HEK293 (cell line): ENCODE measurements around the gene KRI1.

Source experiments
- CTCF ChIA-PET: fragments of 350-600 bp; formaldehyde crosslinking; extraction: SDS; loops from one replicate; lab custom pipeline; 2021; ENCODE audit warnings: antibody characterized with exemption; lab: Yijun Ruan, JAX
- POLR2A ChIA-PET: fragments of 300-600 bp; formaldehyde crosslinking; extraction: SDS; loops from one replicate; lab custom pipeline; 2020; ENCODE audit warnings: antibody characterized with exemption, inconsistent platforms; lab: Yijun Ruan, JAX
- H3K27ac ChIP-seq: fragments of 200-500 bp; sonication (Bioruptor generic); 2 replicates; pipeline ENCODE4 v1.5.1; 2014; ENCODE audit warnings: low read depth, low read length, control low read depth, inconsistent platforms; ENCODE audit errors: extremely low read depth
- H3K36me3 ChIP-seq, 2 experiments: fragments of 200-500 bp in 1 of 2; sonication (Bioruptor generic) in 1 of 2; 1 replicate in 1 of 2; 2 replicates in 1 of 2; pipeline ENCODE4 v1.5.1; 2014 to 2017; ENCODE audit warnings: inconsistent platforms in 2 of 2, low read length in 2 of 2; ENCODE audit not compliant: control insufficient read depth in 2 of 2, insufficient read depth in 1 of 2
- H3K4me1 ChIP-seq: fragments of 200-500 bp; sonication (Bioruptor generic); 2 replicates; pipeline ENCODE4 v1.5.1; 2014; ENCODE audit warnings: mild to moderate bottlenecking, low read length, inconsistent platforms; ENCODE audit not compliant: control insufficient read depth, insufficient read depth
- H3K4me3 ChIP-seq: 2 replicates; pipeline ENCODE4 v1.5.1; 2011; ENCODE audit warnings: low read depth, mild to moderate bottlenecking, control low read depth, low read length, moderate library complexity
- H3K9me3 ChIP-seq: fragments of 200-500 bp; sonication (Bioruptor generic); 2 replicates; pipeline ENCODE4 v1.5.1; 2014; ENCODE audit warnings: low read depth, low read length, inconsistent platforms; ENCODE audit not compliant: control insufficient read depth, insufficient read depth
- CTCF ChIP-seq: fragments of 450-650 bp; formaldehyde crosslinking; IDR thresholded peaks from 2 replicates; pipeline ENCODE4 v1.5.1; 2016; ENCODE audit warnings: missing biosample characterization, missing genetic modification characterization
- KLF10 ChIP-seq: fragments of 450-650 bp; IDR thresholded peaks from 2 replicates; pipeline ENCODE4 v1.5.1; 2018; ENCODE audit warnings: missing biosample characterization, mild to moderate bottlenecking, missing genetic modification characterization
- SCRT1 ChIP-seq: fragments of 450-650 bp; formaldehyde crosslinking; IDR thresholded peaks from 2 replicates; pipeline ENCODE4 v1.5.1; 2016; ENCODE audit warnings: missing biosample characterization, missing genetic modification characterization, borderline replicate concordance
- ZBTB11 ChIP-seq: fragments of 450-650 bp; formaldehyde crosslinking; conservative IDR thresholded peaks from 2 replicates; pipeline ENCODE4 v1.5.1; 2016; ENCODE audit warnings: low read depth, missing biosample characterization, missing genetic modification characterization
- ZFP37 ChIP-seq: fragments of 450-650 bp; formaldehyde crosslinking; IDR thresholded peaks from 2 replicates; pipeline ENCODE4 v1.5.1; 2016; ENCODE audit warnings: missing biosample characterization, missing genetic modification characterization
- ZNF211 ChIP-seq: fragments of 450-650 bp; formaldehyde crosslinking; IDR thresholded peaks from 2 replicates; pipeline ENCODE4 v1.5.1; 2016; ENCODE audit warnings: low read depth, missing biosample characterization, missing genetic modification characterization
- ZNF214 ChIP-seq: fragments of 450-650 bp; formaldehyde crosslinking; IDR thresholded peaks from 2 replicates; pipeline ENCODE4 v1.5.1; 2017; ENCODE audit warnings: missing biosample characterization, mild to moderate bottlenecking, missing genetic modification characterization, borderline replicate concordance
- ZNF391 ChIP-seq: fragments of 450-650 bp; formaldehyde crosslinking; IDR thresholded peaks from 2 replicates; pipeline ENCODE4 v1.5.1; 2016; ENCODE audit warnings: low read depth, missing biosample characterization, missing genetic modification characterization, borderline replicate concordance
- ZNF394 ChIP-seq: fragments of 450-650 bp; formaldehyde crosslinking; IDR thresholded peaks from 2 replicates; pipeline ENCODE4 v1.5.1; 2016; ENCODE audit warnings: missing biosample characterization, missing genetic modification characterization, mild to moderate bottlenecking, moderate library complexity, borderline replicate concordance
- ZNF423 ChIP-seq: fragments of 450-650 bp; formaldehyde crosslinking; IDR thresholded peaks from 2 replicates; pipeline ENCODE4 v1.5.1; 2016; ENCODE audit warnings: missing biosample characterization, missing genetic modification characterization
- ZNF510 ChIP-seq: fragments of 450-650 bp; formaldehyde crosslinking; IDR thresholded peaks from 2 replicates; pipeline ENCODE4 v1.5.1; 2018; ENCODE audit warnings: mild to moderate bottlenecking, missing genetic modification characterization, missing biosample characterization; ENCODE audit not compliant: insufficient replicate concordance
- ZNF544 ChIP-seq: fragments of 450-650 bp; formaldehyde crosslinking; IDR thresholded peaks from 2 replicates; pipeline ENCODE4 v1.5.0; 2017; ENCODE audit warnings: missing biosample characterization, missing genetic modification characterization
- ZNF571 ChIP-seq: fragments of 450-650 bp; formaldehyde crosslinking; IDR thresholded peaks from 2 replicates; pipeline ENCODE4 v1.5.0; 2017; ENCODE audit warnings: missing biosample characterization, missing genetic modification characterization
- ZNF623 ChIP-seq: fragments of 450-650 bp; formaldehyde crosslinking; IDR thresholded peaks from 2 replicates; pipeline ENCODE4 v1.5.1; 2016; ENCODE audit warnings: missing biosample characterization, missing genetic modification characterization
- ZNF658 ChIP-seq: fragments of 450-650 bp; formaldehyde crosslinking; IDR thresholded peaks from 2 replicates; pipeline ENCODE4; 2016; ENCODE audit warnings: missing biosample characterization, missing genetic modification characterization
- ZNF747 ChIP-seq: fragments of 450-650 bp; formaldehyde crosslinking; IDR thresholded peaks from 2 replicates; pipeline ENCODE4 v1.5.1; 2016; ENCODE audit warnings: missing biosample characterization, missing genetic modification characterization
- ZNF768 ChIP-seq: fragments of 450-650 bp; formaldehyde crosslinking; IDR thresholded peaks from 2 replicates; pipeline ENCODE4 v1.5.1; 2018; ENCODE audit warnings: missing biosample characterization, mild to moderate bottlenecking, missing genetic modification characterization
- TF ChIP-seq, protein P1 (sequence below): fragments of 450-650 bp; formaldehyde crosslinking; IDR thresholded peaks from 2 replicates; pipeline ENCODE4 v1.5.1; 2016; ENCODE audit warnings: missing biosample characterization, missing genetic modification characterization, low read depth
- TF ChIP-seq, protein P2 (sequence below): fragments of 450-650 bp; formaldehyde crosslinking; IDR thresholded peaks from 2 replicates; pipeline ENCODE4 v1.5.1; 2017; ENCODE audit warnings: missing biosample characterization, missing genetic modification characterization
- TF ChIP-seq, protein P3 (sequence below): fragments of 450-650 bp; formaldehyde crosslinking; IDR thresholded peaks from 2 replicates; pipeline ENCODE4 v1.5.1; 2016; ENCODE audit warnings: missing biosample characterization, missing genetic modification characterization
- TF ChIP-seq, protein P4 (sequence below): fragments of 450-650 bp; formaldehyde crosslinking; IDR thresholded peaks from 2 replicates; pipeline ENCODE4 v1.5.1; 2016; ENCODE audit warnings: missing biosample characterization, missing genetic modification characterization

The KRI1 gene

GRCh38 chr19:10525636-10526035 lies 40.2 kb downstream of the KRI1 start:
- CTCF ChIA-PET, result interaction anchor here (0.6 to 1.2 kb wide), 3 partner anchors 8 to 47 kb away, joined by 3 read pairs; partner anchors contain the start of gene S1PR5
- no peaks in the 10 kb centered on the region for H3K9me3 ChIP-seq

GRCh38 chr19:10523135-10523636 lies 42.6 kb downstream of the KRI1 start:
- Histone ChIP-seq H3K4me3 (no peak overlapping the region), H3K4me1 (no peaks in the 10 kb centered on the region), H3K9me3 (no peaks in the 10 kb centered on the region), H3K27ac (no peak overlapping the region), H3K36me3 (no peaks in the 10 kb centered on the region)
- TF ChIP-seq, protein P1, sequence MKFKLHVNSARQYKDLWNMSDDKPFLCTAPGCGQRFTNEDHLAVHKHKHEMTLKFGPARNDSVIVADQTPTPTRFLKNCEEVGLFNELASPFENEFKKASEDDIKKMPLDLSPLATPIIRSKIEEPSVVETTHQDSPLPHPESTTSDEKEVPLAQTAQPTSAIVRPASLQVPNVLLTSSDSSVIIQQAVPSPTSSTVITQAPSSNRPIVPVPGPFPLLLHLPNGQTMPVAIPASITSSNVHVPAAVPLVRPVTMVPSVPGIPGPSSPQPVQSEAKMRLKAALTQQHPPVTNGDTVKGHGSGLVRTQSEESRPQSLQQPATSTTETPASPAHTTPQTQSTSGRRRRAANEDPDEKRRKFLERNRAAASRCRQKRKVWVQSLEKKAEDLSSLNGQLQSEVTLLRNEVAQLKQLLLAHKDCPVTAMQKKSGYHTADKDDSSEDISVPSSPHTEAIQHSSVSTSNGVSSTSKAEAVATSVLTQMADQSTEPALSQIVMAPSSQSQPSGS (tag by site-specific recombination), result no peak
- TF ChIP-seq ZNF423 (tag by site-specific recombination) (no peak), ZNF747 (tag by site-specific recombination) (no peak)
- TF ChIP-seq, protein P2, sequence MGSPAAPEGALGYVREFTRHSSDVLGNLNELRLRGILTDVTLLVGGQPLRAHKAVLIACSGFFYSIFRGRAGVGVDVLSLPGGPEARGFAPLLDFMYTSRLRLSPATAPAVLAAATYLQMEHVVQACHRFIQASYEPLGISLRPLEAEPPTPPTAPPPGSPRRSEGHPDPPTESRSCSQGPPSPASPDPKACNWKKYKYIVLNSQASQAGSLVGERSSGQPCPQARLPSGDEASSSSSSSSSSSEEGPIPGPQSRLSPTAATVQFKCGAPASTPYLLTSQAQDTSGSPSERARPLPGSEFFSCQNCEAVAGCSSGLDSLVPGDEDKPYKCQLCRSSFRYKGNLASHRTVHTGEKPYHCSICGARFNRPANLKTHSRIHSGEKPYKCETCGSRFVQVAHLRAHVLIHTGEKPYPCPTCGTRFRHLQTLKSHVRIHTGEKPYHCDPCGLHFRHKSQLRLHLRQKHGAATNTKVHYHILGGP (tag by site-specific recombination), result no peak
- POLR2A ChIA-PET, result no interaction called here
- CTCF ChIA-PET, result interaction anchor here (0.6 to 1.7 kb wide), 2 partner anchors 14 to 220 kb away, joined by 4 to 5 read pairs; no protein-coding TSS in a partner anchor

More at GRCh38 chr19:10525636-10526035, 40.2 kb downstream of the KRI1 start:
- POLR2A ChIA-PET, result no interaction called here
- TF ChIP-seq, protein P3, sequence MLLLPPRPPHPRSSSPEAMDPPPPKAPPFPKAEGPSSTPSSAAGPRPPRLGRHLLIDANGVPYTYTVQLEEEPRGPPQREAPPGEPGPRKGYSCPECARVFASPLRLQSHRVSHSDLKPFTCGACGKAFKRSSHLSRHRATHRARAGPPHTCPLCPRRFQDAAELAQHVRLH (tag by site-specific recombination), result no peak
- TF ChIP-seq ZNF391 (no peak), KLF10 (tag by site-specific recombination) (no peak), ZFP37 (tag by site-specific recombination) (no peak), ZNF394 (no peak), ZNF214 (tag by site-specific recombination) (no peak), ZNF623 (tag by site-specific recombination) (no peak), ZNF571 (tag by site-specific recombination) (no peak), SCRT1 (tag by site-specific recombination) (no peak), ZBTB11 (no peak), ZNF211 (no peak), ZNF544 (tag by site-specific recombination) (no peak), ZNF658 (tag by site-specific recombination) (no peak), CTCF (tag by site-specific recombination) (no peak), ZNF510 (tag by site-specific recombination) (no peak), ZNF768 (tag by site-specific recombination) (no peak)
- TF ChIP-seq, protein P4, sequence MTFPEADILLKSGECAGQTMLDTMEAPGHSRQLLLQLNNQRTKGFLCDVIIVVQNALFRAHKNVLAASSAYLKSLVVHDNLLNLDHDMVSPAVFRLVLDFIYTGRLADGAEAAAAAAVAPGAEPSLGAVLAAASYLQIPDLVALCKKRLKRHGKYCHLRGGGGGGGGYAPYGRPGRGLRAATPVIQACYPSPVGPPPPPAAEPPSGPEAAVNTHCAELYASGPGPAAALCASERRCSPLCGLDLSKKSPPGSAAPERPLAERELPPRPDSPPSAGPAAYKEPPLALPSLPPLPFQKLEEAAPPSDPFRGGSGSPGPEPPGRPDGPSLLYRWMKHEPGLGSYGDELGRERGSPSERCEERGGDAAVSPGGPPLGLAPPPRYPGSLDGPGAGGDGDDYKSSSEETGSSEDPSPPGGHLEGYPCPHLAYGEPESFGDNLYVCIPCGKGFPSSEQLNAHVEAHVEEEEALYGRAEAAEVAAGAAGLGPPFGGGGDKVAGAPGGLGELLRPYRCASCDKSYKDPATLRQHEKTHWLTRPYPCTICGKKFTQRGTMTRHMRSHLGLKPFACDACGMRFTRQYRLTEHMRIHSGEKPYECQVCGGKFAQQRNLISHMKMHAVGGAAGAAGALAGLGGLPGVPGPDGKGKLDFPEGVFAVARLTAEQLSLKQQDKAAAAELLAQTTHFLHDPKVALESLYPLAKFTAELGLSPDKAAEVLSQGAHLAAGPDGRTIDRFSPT (tag by site-specific recombination), result no peak
- H3K4me3 ChIP-seq, result no peak overlapping the region
- H3K36me3 ChIP-seq, result no peaks in the 10 kb centered on the region
- no peaks in the 10 kb centered on the region for H3K4me1 ChIP-seq
- no peak overlapping the region for H3K27ac ChIP-seq
